ENCODE measurements around the gene SHISA9.
"Not testable (repeated sequence)": the region's sequence is repeated elsewhere in the genome, so short reads cannot be mapped to it uniquely, and the experiment has no call there.

SHISA9 gene

DNA sequence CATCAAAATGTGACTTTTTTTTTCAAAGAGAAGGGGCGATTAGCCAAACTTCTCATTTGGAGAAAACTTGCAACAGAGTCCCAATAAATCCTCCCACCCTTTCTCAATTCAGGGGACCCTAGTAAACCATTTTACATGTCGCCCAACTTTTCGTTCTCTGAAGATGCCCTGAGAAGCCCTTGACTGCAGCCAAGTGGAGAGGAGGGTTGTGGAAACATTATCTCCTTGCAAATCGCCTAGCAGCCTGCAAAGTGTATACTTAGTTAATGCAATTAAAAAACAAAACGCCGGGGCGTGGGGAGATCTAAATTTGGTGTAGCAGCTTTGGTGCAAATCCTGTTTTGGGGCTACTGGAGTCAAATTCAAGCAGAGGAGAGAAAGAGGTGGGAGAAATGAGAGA lies 1.2 kb upstream of the SHISA9 start:
- no peak for DNase-seq (ENCODE audit: low read depth)

DNA sequence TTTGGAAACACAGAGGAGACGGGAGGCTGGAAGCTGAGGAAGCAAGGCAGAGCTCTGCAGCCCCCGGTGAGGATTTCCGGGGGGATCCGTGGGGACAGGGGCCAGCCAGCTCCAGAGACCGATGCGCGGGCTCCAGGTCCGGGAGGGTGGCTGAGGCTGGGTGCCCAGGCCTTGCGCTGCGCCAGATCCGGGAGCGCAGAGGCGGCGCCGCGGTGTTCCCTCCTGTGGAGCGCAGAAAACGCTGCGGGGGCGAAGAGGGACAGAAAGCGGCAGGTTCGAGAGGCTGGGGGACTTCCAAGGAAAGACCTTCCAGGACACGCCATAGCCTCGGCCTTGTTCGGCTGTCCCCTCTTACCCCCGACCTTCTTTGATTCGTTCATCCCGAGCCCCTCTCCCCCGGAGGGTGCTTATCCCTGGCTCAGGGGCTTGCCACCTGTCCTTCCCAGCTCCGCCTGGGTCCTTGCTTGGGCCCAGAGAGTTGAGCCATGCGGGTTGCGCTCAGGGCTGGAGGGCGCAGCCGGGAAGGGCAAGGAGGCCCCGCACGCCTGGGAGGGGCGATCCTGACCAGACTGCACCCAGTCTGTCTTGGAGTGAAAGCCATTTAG lies 697 bp upstream of the SHISA9 start:
- DNase-seq (ENCODE audit: low read depth) = no peak

DNA sequence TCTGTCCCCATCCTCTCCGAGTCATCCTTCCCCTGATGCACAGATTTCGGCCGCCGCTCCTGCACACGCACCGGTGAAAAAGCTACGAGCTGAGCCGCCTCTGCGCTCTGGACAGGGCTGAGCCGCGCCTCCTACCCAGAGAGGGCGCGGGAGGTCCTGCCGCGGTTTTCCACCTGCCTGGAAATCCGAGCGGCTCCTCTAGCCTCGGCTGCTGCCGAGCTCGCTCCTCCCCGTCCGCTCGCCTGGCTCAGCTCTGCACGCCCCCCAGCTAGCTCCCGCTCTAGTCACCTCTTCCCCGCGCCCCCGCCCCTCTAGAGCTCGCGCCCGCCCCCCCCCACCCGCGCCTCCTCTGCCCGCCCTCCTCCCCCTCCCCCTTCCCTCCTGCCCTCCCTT lies 198 bp upstream of the SHISA9 start:
- no peak for DNase-seq (ENCODE audit: low read depth)

DNA sequence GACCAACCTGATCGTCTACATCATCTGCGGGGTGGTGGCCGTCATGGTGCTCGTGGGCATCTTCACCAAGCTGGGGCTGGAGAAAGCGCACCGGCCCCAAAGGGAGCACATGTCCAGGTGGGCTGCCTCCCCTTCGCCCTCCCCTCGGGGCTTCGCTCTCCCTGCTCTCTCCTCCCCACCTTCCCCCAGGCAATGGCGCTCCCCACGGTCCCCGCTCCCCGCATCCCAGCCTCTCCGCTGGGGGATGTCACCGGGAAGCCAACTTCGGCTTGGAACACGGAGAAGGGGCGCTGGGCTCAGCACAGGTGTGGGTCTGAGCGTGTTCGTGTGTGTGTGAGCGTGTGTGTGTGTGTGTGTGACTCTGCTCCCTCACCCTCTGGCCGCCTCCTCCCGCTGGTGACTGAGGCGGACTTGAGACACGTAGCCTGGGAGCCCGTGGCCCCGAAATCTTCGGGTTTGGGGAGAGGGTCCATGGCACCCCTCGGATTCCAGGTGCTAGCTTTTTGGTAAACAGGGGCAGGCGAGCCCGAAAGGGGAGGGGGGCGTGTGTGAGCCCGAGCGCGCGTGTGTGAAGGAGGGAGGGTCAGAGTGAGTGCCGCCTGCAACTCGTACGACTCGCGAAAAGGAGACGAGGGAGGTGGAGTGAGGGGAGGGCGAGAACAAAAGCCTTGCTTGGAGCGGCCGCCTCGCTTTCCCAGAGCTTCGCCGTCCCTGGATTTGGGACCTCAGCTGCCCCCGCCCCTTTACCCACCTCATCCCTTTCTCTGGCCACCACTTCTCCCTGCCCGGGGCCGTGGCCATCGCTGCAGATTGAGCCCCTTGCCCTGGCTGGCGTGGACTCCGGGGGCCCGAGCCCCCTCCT lies 1.3 kb downstream of the SHISA9 start:
- DNase-seq (ENCODE audit: low read depth) = no peak

DNA sequence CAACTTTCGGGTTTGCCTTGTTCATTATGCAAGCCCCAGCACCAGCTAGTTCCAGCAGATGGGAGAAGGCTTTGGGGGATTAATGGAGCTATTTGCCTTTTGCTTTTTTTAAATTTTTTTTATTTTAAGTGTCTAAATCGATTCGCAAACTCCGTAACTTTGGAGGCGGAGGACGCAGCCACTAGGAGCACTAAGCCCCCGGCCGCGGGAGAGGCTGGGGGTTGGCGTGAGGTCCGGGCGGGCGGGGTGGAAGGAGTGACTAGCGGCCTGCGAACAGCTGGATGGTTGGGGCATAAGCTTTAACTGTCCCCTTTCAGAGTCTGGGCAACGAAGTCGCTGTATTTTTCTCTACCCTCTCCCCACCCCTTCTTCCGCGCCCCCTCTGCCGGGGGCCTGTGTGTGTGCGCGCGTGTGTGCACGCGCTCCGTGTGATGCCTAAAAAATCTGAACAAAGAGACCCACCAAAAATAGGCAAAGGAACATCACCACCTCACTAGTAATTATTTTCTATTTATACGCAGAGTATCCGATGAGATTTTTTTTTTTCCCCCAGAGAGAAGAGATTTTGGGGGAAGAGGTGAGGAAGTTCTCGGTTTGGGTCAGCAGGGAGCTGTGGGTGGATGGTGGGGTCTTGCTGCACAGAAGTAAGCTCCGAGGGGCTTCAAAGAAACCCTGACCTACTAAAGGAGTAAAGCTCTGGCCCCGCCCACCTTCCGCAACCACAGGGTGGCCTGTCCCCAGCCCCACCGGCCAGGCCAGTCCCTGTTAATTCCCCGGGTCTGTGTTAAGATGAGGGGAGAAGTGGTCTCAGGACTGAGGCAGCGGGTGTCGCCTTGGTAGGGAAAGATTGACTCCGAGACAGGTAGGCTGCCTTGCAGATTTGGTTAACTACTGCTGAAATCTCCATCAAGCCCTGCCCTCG lies 2.3 kb downstream of the SHISA9 start:
- no peak for DNase-seq (ENCODE audit: low read depth)

DNA sequence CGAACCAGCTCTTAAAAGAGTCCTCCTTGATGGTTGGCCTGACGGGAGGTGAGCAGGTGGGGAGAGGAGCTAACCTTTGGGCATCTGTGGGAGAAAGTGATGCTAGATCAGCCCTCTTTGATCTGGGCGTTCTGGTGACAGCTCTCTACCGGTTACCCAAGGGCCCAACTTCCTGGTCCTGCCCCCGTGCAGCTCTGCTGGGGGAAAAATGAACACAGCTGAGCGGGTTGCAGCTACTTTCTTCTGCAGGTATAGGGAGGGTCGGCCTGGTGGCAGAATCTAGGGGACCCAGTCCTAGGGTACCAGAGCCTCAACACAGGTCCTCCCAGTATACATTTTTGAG lies 2.9 kb downstream of the SHISA9 start:
- no peak for DNase-seq (ENCODE audit: low read depth)

DNA sequence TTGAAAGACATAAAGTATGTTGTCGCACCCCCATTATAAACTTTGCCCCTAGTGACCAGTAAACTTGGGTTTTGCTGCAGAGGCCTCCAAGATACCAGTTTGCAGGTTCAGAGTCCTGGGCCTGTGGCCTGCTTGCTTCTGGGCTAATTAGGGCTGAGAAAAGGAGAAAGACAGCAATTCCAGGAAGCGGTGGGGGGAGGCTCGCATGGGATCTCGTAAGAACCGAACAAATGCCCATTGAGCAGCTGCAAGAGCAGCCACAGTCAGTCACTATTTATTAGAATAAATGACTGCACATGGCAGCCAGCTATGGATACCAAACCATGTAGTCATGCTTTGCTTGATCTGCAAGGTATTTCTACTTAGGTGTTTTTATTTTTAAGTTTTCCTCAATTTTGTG lies 4.9 kb downstream of the SHISA9 start:
- no peak for DNase-seq (ENCODE audit: low read depth)

DNA sequence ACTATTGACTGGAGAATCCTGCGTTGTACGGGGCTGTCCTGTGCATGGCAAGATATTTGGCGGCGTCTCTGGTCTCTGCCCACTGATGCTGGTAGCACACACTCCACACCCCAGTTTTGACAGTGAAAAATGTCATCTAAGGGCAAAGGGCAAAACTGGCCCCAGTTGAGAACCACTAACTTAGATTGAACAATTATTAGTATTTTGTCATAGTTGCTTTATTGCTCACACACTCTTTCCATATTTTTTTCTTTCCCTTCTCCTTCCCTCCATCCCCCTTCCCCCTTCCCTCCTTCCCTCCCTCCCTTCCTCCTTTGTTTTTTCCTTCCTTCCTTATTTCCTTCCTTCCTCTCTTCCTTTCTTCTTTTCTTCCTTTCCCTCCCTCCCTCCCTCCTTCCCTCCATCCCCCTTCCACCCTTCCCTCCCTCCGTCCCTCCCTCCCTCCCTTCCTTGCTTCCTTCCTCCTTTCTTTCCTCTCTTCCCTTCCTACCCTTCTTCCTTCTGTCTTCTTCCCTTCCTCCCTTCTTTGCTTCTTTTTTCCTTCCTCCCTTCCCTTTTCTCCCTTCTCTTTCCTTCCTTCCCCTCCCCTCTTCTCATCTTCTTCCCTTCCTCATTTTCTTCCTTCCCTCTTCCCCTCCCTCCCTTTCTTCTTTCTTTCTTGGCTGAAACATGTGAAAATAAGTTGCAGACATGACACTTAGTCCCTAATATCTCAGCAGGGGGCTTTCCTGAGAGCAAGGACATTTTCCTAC lies 5.5 kb downstream of the SHISA9 start:
- DNase-seq (ENCODE audit: low read depth) = no peak

DNA sequence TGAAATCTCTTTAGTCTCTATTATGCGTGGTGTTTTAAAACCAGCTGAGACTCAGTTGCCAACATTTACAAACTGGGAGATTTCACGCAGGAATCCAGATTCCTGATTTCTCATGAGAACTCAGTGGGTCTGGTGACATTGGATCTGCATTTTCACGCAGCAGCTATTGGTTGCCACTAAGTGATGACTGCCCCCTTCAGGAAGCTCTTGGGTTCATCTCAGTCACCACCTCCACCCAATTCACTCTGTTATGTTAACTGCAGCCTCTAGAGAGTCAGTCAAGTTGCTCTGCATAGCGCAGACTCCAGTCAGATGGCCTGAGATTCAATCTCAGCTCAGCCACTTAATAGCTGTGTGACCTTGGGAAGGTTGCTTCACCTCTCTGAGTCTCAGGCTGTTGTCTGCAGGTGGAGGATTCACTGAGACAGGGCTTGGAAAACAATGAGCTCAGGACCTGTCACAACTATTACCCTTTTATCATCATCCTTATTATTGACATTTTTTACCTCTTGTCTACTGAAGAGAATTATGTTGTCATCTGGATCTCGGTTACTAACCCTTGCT lies 6.4 kb downstream of the SHISA9 start:
- DNase-seq (ENCODE audit: low read depth) = no peak

DNA sequence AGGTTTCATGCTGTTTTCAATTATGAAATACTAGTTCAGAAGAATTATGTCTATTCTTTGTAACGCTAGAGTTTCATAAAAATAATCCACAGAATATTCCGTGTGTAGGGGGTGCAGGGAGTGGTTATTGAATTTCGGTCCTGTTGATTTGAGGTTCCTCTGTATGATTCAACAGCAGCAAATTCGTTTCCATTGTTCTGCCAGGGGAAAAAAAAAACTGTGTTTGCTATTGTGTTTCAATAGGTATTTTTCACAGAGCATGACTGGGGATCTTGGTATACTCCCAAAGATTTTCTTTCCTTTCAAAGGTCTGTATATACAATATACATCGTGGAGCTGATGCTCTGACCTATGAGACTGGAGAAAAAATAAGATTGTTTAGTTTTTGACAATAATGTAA lies 15.8 kb downstream of the SHISA9 start:
- DNase-seq (ENCODE audit: low read depth) = no peak

DNA sequence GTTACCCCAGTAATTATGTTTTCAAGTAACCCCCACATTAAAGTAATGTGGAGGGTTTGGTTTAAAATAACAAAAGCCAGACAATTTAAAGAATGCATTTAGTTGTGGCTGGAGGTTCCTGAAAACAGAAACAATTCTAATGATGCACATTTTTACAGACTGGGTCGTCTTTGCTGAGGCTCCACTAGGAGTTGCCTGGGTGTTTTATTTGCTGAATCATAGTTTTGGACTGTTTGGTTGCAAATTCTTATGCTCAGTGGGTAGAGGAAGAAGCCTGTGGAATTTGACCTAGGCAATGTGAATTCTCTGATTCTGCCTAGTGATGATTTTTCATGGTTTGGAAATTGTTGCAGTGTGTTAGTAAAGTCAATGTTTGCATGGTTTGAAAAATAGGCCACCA lies 16.3 kb downstream of the SHISA9 start:
- no peak for DNase-seq (ENCODE audit: low read depth)

DNA sequence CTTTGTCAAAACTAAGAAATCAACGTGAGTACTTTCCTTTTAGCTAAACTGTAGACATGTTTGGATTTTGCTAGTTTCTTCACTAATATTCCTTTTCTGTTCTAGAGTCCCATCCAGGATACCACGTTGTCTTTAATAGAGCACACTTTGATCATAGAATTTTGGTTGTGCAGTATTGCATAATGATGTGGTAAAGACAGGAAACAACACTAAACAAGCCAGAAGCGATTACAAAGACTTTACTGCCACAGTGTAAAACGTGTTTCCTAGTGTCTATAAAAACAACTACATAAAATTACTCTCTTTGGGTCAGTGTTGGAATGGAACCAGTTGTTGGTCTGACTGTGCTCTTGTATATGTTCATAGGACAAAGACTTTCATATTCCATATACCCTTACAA lies 19.3 kb downstream of the SHISA9 start:
- no peak for DNase-seq (ENCODE audit: low read depth)

DNA sequence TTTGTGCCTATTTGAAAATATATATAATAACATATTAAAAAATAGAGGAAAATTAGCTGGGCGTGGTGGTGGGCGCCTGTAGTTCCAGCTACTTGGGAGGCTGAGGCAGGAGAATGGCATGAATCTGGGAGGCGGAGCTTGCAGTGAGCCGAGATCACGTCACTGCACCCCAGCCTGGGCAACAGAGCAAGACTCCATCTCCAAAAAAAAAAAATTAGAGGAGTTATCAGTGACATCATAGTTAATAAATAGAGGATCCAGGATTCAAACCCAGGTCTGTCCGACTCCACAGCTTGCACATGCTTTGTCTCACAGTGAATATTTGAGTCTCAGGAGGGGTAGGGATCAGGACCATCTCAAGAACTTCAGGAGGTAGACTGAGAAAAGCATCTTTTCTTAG lies 22.2 kb downstream of the SHISA9 start:
- not testable (repeated sequence) for DNase-seq (ENCODE audit: low read depth)

DNA sequence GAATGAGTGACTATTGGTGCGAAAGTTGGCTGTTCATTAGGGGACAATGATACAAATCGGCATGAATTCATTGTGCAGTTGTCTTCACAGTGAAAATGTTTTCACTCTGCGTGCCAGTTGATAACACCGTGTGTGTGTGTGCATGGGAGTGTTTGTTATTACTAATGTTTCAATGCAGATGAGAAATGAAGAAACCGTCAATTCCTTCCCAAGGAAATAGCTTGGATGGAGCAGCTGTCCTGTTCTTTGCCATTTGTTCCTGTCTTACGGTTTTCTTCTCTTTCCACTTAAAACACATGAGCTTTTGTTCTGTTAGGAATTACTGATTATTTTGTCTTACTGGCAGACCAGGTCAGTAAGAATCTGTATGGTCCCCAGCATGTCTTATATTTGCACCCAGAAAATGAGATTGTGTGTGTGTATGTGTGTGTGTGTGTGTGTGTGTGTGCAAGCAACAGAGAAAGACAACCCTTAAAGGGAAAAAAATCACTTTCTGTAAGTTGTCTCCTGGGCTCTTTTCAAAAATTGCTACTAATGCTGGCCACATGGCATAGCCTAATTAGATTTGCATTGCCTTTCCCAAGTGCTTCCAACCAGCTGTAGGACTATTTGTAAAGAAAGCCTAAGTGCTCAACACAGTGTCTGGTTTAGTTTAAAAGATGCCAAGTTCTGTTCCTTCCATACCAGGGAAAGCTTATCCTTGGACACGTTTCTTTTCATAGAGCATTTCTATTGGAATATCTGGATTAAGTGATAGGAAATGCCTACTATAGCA lies 23.8 kb downstream of the SHISA9 start:
- no peak for DNase-seq (ENCODE audit: low read depth)

DNA sequence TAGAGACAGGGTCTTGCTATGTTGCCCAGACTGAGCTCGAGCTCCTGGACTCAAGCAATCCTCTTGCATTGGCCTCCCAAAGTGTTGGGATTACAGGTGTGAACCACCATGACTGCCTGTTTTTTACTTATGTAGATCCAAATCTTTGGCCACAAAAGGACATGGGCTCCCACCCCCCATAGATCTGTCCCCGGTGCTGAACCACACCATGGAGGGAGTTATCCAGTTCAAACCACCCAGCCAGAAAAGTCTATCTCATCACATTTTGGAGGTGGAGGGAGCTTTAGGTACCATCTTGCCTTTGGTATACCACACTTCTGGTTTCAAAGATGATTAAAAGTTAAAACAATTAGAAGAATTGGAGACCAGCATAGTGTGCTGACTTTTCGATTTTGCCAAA lies 26.2 kb downstream of the SHISA9 start:
- no peak for DNase-seq (ENCODE audit: low read depth)

DNA sequence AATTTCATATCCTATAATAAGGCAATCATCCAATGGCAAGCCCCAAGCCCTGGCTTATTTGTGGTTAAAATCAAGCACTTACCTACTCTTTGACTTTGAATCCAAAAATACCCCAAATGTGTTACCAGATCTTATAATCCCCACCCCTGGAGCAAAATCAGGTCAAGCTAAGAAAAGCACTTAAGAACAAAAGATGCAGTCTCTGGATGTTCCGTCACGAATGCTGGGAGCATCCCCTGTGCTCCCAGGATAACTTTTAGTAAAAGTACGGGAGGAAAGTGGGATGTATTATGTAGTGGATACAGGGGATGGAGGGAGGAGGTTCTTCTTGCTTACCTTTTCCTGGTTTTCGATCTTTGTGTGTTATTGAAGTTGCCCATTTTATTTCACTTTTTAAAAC lies 29.5 kb downstream of the SHISA9 start:
- no peak for DNase-seq (ENCODE audit: low read depth)

DNA sequence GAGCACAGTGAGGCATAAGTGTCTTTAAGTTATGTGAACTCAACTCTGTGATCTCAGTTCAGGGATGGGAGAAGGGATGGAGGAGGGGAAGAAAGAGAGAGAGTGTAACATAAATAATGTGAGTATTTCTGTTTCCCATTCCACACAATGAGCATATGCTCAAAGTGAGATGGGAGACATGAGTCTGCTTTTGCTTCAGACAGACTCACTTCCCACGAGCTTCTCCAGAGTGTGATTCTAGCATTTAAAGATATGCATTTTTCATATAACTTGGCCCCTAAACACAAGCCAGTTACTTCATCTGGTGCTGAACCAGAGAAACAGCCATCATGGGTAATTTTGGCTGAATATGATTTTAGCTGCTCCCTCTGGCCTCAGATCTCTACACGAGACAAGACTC lies 35.0 kb downstream of the SHISA9 start:
- no peak for DNase-seq (ENCODE audit: low read depth)

DNA sequence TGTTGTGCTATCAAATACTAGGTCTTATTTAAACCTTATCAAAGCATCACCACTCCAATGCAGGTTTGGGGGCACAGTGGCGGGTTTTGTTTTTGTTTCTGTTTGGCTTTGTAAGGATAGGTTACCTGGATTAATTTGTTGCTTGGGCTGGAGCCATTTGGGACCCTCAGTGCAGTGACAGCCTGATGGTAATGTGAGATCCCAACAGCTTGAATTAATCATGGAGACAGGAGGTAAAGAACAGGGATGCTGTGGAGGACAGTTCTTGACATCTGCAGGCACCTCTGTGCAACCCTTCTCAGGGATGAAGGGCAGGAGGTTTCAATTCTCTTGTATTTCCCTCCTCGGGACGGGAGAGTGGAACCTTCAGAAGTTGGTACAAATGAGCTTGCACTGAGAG lies 40.5 kb downstream of the SHISA9 start:
- no peak for DNase-seq (ENCODE audit: low read depth)

DNA sequence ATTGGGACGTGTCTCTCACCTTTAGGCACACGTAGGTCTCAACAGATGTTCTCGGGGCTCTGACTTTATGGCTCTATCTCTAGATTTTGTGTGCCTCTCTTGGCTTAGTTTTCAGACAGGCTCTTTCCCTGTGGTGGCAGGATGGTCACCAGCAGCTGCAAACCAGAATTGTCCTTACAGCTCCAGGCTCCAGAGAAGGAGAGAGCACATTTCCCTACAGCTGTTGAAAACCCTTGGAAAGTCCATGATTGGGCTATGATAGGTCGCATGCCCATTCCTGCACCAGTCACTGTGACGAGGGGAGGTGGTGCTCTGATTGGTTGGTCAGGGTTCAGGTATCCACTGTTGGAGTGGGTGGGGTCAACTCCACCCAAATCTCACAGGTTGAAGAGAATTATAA lies 41.5 kb downstream of the SHISA9 start:
- DNase-seq (ENCODE audit: low read depth) = no peak

DNA sequence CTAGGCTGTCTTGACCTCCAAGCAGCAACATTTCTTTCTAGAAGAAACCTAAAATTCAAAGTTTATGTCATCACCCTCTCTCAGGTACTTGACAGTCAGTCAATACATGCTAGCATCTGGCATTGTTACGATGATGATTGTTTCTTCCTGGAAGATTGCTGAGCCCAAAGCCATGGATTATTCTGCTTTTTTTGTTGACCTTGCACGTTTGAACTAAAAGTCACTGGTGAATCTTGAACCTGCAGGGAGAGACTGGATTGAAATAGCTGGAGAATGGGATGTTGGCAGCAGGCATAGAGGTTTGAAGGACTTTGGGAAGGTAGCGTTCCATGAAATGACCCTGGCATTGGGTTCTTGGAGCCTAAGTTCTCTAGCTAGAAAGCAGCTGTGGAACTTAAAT lies 42.9 kb downstream of the SHISA9 start:
- DNase-seq (ENCODE audit: low read depth) = no peak

DNA sequence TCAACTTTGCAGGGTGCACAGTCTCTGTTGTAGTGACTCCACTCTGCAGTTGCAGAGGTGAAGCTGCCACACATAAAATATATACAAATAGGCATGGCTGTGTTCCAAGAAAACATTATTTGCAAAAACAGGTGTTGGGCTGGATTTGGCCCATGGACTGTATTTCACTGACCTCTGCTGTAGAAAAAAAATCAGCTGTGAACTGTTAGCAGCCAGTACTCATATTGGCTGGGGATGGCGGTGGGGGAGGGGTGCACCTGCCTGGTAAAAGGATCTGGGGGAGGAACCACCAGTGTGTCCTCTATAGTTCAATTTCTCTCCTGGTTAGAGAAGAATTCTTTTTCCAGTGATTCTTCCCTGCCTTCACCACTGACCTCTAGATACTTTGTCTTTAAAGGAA lies 50.0 kb downstream of the SHISA9 start:
- DNase-seq (ENCODE audit: low read depth) = no peak
